LNCAP (cell line): ENCODE measurements around the gene NUCKS1.

Experiments
- TF ChIP-seq, protein P1 (sequence below): fragments of 450-650 bp; IDR thresholded peaks from 2 replicates; pipeline ENCODE4 v1.5.1; 2017; ENCODE audit warnings: mild to moderate bottlenecking

The NUCKS1 gene

DNA sequence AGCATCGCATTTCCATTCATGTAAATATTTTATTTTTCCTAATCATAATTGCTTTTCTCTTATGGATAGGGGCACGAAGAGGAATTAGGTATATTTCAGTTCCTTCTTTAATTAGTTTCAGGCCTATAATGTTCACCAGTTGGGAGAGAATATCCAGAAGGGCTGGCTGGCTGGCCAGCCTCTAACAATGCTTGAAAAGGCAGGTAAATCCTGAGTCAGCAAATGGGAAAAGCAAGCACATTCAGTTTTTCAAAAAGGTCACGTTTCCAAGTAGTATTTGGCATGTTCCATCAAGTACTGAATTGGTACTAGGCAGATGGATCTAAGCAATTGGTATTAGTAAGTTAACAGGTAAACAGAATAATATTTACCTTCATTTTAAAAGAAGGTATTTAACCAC, 17.3 kb upstream of the NUCKS1 start:
- TF ChIP-seq, protein P1, sequence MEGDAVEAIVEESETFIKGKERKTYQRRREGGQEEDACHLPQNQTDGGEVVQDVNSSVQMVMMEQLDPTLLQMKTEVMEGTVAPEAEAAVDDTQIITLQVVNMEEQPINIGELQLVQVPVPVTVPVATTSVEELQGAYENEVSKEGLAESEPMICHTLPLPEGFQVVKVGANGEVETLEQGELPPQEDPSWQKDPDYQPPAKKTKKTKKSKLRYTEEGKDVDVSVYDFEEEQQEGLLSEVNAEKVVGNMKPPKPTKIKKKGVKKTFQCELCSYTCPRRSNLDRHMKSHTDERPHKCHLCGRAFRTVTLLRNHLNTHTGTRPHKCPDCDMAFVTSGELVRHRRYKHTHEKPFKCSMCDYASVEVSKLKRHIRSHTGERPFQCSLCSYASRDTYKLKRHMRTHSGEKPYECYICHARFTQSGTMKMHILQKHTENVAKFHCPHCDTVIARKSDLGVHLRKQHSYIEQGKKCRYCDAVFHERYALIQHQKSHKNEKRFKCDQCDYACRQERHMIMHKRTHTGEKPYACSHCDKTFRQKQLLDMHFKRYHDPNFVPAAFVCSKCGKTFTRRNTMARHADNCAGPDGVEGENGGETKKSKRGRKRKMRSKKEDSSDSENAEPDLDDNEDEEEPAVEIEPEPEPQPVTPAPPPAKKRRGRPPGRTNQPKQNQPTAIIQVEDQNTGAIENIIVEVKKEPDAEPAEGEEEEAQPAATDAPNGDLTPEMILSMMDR: no peak

DNA sequence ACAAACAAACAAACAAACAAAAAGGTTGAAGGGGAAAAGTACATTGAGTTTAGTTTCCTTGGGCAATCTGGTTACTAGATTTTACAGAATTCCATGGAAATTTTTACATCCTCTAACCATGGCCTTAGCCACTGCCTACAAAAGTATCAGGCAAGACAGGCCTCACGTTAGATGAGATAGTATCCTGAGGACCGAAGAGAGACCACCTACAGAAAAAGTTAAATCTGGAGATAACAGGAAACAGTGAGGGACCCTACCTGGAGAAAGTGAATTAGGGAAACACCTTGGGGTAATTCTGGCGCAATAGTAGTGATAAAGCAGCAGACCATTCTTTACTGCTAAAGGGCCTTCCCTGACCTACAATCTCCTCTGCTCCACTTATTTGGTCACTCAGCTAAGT, 16.6 kb upstream of the NUCKS1 start:
- TF ChIP-seq, protein P1: no peak

DNA sequence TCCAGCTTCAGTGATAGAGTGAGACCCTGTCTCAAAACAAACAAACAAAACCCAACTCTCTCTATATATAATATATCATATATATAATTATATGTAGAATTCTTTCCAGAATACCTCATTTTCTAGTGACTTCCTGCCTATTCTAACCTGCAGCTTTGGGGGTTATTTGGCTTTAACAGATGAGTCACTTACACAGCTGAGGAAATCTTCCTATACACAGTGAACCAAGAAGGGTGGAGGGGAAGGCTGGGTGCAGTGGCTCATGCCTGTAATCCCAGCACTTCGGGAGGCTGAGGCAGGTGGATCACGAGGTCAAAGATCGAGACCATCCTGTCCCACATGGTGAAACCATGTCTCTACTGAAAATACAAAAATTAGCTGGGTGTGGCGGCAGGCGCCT, 16.1 kb upstream of the NUCKS1 start:
- TF ChIP-seq, protein P1: no peak

DNA sequence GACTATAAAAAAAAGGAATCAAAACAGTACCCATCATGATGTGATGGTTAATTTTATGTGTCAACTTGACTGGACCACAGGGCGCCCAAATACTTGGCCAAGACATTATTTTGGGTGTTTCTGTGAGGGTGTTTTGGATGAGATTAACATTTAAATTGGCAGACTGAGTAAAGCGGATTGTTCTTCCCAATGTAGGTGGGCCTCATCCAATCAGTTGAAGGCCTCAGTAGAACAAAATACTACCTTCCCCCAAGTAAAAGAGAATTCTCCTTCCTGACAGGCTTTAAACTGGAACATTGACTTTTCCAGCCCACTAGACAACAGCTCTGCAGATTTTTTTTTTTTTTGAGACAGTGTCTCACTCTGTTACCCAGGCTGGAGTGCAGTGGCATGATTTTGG, 14.6 kb upstream of the NUCKS1 start:
- TF ChIP-seq, protein P1: no peak

DNA sequence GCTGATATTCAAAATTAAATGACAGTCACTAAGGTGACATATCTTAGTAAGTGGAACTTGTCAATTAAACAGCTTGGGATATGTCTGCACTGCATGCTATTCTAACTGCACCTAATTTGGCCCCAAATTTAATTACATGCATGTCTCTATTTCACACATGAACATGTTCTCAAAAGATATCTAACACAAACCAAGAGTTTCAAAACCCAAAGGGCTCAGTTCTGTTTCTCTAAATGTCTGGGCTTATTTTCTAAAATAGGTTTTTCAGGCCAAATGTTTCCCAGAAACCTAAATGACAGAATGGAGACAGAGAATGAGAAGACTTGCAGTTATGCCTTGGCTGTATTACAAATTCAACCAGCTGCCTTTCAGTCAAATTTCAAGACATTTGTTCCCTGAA, 14.0 kb upstream of the NUCKS1 start:
- TF ChIP-seq, protein P1: no peak

DNA sequence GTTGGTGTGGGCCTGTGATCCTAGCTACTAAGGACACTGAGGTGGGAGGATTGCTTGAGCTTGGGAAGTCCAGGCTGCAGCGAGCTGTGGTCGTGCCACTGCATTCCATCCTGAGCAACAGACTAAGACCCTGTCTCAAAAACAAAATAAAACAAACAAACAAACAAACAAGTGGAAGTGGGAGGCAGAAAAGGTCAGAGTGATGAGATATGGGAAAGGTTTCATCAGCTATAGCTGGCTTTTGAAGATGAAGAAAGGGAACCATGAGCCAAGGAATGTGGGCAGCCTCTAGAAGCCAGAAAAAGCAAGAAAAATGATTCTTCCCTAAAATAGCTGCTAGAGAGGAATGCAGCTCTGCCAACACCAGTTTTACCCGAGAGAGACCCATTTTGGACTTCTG, 10.6 kb upstream of the NUCKS1 start:
- TF ChIP-seq, protein P1: no peak

DNA sequence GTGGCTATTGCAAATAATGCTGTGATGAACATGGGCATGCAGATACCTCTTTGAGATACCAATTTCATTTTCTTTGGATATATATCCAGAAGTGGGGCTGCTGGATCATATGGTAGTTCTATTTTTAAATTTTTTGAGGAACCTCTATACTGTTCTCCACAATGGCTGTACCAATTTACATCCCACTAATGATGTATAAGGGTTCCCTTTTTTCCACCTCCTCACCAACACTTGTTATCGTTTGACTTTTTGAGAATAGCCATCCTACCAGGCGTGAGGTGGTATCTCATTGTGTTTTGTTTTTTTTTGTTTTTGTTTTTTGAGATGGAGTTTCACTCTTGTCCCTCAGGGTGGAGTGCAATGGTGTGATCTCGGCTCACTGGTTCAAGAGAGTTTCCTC, 6.6 kb upstream of the NUCKS1 start:
- TF ChIP-seq, protein P1: no peak

DNA sequence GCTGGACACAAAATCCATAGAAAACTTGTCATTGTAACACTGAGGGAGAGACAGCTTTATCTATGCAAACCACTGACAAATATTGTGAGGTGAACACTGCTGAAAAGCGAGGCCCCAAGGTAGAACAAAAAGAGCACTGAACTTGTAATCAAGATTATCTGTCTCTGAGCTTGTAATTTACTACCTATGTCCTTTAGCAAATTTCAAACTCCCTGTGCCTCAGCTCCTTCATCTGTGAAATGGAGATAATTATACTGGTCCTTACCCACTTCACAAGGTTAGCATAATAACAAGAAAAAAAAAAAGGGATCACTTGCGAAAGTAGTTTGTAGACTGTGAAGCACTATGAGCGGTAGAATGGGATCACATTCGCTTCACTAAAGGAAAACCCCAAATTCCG, 4.9 kb upstream of the NUCKS1 start:
- TF ChIP-seq, protein P1: no peak
